Heart left ventricle (tissue), 16 donors: ENCODE measurements around the gene TMEM143. TPM values are rescaled to one million over a fixed set of nuclear protein-coding genes. Genes with fewer than 3 reads are reported as not detected.

Experiments used
- ATAC-seq, 4 donors: fragments of 200-7000 bp; cut with Tn5 transposase; one replicate each; pipeline ENCODE4 v1.9.1; 2020 to 2022; ENCODE audit warnings: moderate library complexity in 4 of 4, mild to moderate bottlenecking in 3 of 4, moderate number of reproducible peaks in 1 of 4
- DNase-seq, 5 donors: peaks; one replicate each; pipeline ENCODE4 v3.0.0-alpha.2; 2020
- H3K27ac ChIP-seq, 12 donors: fragments of 200-600 bp; sonication (generic) in 4 of 12; one replicate each; pipeline versions ENCODE4 v1.5.0 to v1.8.0; 2016 to 2022; ENCODE audit warnings: mild to moderate bottlenecking in 2 of 12
- H3K27me3 ChIP-seq, 9 donors: fragments of 200-600 bp; sonication (generic) in 2 of 9; one replicate each; pipeline versions ENCODE4 v1.5.1 to v1.8.0; 2016 to 2022; ENCODE audit warnings: mild to moderate bottlenecking in 3 of 9
- H3K36me3 ChIP-seq, 9 donors: fragments of 200-600 bp; sonication (generic) in 2 of 9; one replicate each; pipeline versions ENCODE4 v1.5.0 to v1.8.0; 2018 to 2022; ENCODE audit warnings: mild to moderate bottlenecking in 2 of 9
- H3K4me1 ChIP-seq, 12 donors: fragments of 200-600 bp; sonication (generic) in 4 of 12; one replicate each; pipeline versions ENCODE4 v1.5.0 to v1.8.0; 2016 to 2022; ENCODE audit warnings: mild to moderate bottlenecking in 3 of 12
- H3K4me3 ChIP-seq, 12 donors: fragments of 200-600 bp; sonication (generic) in 4 of 12; one replicate each; pipeline versions ENCODE4 v1.5.0 to v1.8.0; 2017 to 2022; ENCODE audit warnings: mild to moderate bottlenecking in 9 of 12, moderate library complexity in 4 of 12
- H3K9me3 ChIP-seq, 12 donors: fragments of 200-600 bp; sonication (generic) in 4 of 12; one replicate each; pipeline versions ENCODE4 v1.5.0 to v1.8.0; 2016 to 2022; ENCODE audit warnings: mild to moderate bottlenecking in 1 of 12
- POLR2A ChIP-seq, 2 donors: fragments of 450-650 bp; IDR thresholded peaks; one replicate each; pipeline ENCODE4 v1.6.1; 2017; ENCODE audit warnings: antibody characterized with exemption in 2 of 2, mild to moderate bottlenecking in 2 of 2, moderate library complexity in 2 of 2
- WGBS, 4 donors: extraction: QIAGEN DNeasy Blood & Tissue Kit in 2 of 4; methylation state at CpG; one replicate each; pipeline versions ENCODE4 v1.1.5 to v1.1.7; 2013 to 2018; 5-methylcytosine and 5-hydroxymethylcytosine counted together
- intact Hi-C, 10 donors: fragments of 100-400 bp; cut with DNase I; formaldehyde crosslinking; loops; one replicate each; pipeline versions ENCODE4 v1.11.1 to v1.14.2; 2022
- polyA plus RNA-seq, 2 donors: library from polyadenylated mRNA; stranded (reverse); fragments of 200-250 nt; gene quantifications; one replicate each; pipeline ENCODE4 v1.2.3, GENCODE V29; 2013
- total RNA-seq, 9 donors: library from RNA; depleted of rRNA in 2 of 9; stranded (reverse); fragments of >200 nt in 2 of 9; fragmentation: NEBNext Ultra II Directional in 3 of 9; extraction: Animal tissue kit (Norgen Biotek cat#: 25700) in 3 of 9; gene quantifications; one replicate each; pipeline versions ENCODE4 v1.1.0 to v1.2.4, GENCODE V29; 2016 to 2023
- TF ChIP-seq, protein P1 (sequence below), 12 donors: fragments of 200-600 bp; sonication (generic) in 4 of 12; IDR thresholded peaks; one replicate each; pipeline versions ENCODE4 v1.5.0 to v1.8.0; 2018 to 2022; ENCODE audit warnings: antibody characterized with exemption in 12 of 12, mild to moderate bottlenecking in 5 of 12
- donor health status: ischemic (EF 13 %, LVEDD 7.1; RV severe dilation, severe dysfunction).
- donor health status: healthy with polysubstance abuse.
- donor health status: DM: no; HTN: yes; CAD: no.
- donor health status: DM: no; HTN: no; CAD: no.
- donor health status: ischemic (EF 25% LVEDD 6.9; RV normal size, moderate dysfunction).
- donor health status: ischemic (EF 25% LVEDD 5.7; RV mildly dilated, moderate dysfunction).
- donor health status: healthy.
- donor health status: DM: yes; HTN: yes; CAD: no.
- donor health status: ischemic (EF 35%, LVEDD 5.7; RV mildly dilated, moderate dysfunction).
- donor health status: nonischemic (EF 11% LVEDD 7.7; RV severe dilation, severe dysfunction).
- donor health status: DM: yes; HTN: yes; CAD: no.
- donor health status: PGD.
- donor health status: ischemic (EF 29% LVEDD 5.4; RV normal size, mild dysfunction).
- donor health status: nonischemic (EF 23%, LVEDD 6.1; RV moderate dilation, normal function).

Gene TMEM143
- total and polyA plus RNA-seq, 11 donors, result 12.9 to 96.1 (median 63.5) TPM

DNA sequence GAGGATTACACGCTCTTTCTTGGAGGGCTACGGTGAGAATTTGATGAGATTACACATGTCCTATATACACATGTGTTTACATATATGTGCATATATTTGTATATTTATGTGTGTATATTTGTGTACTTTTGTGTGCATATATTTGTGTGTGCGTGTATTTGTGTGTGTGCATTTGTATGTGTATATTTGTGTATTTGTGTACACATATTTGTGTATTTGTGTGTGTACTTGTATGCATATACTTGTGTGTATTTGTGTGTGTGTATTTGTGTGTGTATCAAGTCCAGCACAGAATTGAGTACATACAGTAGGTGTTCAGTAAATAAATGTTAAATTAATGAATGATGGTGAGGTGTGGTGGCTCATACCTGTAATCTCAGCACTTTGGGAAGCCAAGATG is 1.8 kb downstream of the TMEM143 start:
- ATAC-seq, result no peak
- H3K4me1 ChIP-seq, result peaks cover 0 to 18% (median 5%) of the 10 kb centered on the region in 12 donors
- H3K36me3 ChIP-seq, result peaks cover 0 to 12% (median 3%) of the 10 kb centered on the region in 9 donors
- no peak for DNase-seq
- no peaks in the 10 kb centered on the region for H3K27me3 ChIP-seq
- no peaks in the 10 kb centered on the region for H3K9me3 ChIP-seq
- WGBS, 4 donors, result 95 to 96% (median 96%) methylated on average over 3 of the region's 3 CpGs
- TF ChIP-seq, protein P1, sequence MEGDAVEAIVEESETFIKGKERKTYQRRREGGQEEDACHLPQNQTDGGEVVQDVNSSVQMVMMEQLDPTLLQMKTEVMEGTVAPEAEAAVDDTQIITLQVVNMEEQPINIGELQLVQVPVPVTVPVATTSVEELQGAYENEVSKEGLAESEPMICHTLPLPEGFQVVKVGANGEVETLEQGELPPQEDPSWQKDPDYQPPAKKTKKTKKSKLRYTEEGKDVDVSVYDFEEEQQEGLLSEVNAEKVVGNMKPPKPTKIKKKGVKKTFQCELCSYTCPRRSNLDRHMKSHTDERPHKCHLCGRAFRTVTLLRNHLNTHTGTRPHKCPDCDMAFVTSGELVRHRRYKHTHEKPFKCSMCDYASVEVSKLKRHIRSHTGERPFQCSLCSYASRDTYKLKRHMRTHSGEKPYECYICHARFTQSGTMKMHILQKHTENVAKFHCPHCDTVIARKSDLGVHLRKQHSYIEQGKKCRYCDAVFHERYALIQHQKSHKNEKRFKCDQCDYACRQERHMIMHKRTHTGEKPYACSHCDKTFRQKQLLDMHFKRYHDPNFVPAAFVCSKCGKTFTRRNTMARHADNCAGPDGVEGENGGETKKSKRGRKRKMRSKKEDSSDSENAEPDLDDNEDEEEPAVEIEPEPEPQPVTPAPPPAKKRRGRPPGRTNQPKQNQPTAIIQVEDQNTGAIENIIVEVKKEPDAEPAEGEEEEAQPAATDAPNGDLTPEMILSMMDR (IDR thresholded peaks at IDR 0.05), result no peak
- no peak for TF ChIP-seq POLR2A (IDR thresholded peaks at IDR 0.05)
- intact Hi-C loops, result loop anchor here in 3 of 10 donors (5.0 kb wide), 1 partner anchor 40 kb away; a partner anchor contains a TSS
- H3K4me3 ChIP-seq, result no peak overlapping the region
- H3K27ac ChIP-seq, result no peak overlapping the region

DNA sequence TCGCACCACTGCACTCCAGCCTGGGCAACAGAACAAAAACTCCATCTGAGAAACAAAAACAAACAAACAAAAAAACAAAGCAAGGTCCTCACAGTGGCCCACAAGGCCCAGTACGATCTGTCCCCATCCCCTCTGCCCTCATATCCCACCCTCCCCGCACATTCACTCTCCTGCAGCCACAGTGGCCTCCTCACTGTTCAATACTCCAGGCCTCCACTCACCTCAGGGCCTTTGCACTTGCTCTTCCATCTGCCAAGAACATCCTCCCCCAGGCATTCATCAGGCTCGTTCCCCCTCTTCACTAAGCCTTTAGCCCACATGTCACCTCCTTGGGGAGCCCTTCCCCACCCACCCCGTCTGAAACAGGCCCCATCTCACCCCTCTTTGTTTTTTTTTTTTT is 4.6 kb downstream of the TMEM143 start:
- WGBS, 4 donors, result 96 to 98% (median 97%) methylated on average over 5 of the region's 5 CpGs
- Histone ChIP-seq H3K4me1 (peaks cover 0 to 13% (median under 1%) of the 10 kb centered on the region in 12 donors), H3K9me3 (no peaks in the 10 kb centered on the region), H3K27ac (no peak overlapping the region), H3K4me3 (no peak overlapping the region), H3K27me3 (no peaks in the 10 kb centered on the region), H3K36me3 (peaks cover 0 to 12% (median 3%) of the 10 kb centered on the region in 9 donors)
- intact Hi-C loops, result no loop called here
- DNase-seq, result no peak
- no peak for TF ChIP-seq POLR2A (IDR thresholded peaks at IDR 0.05)
- TF ChIP-seq, protein P1 (IDR thresholded peaks at IDR 0.05), result no peak
- no peak for ATAC-seq

DNA sequence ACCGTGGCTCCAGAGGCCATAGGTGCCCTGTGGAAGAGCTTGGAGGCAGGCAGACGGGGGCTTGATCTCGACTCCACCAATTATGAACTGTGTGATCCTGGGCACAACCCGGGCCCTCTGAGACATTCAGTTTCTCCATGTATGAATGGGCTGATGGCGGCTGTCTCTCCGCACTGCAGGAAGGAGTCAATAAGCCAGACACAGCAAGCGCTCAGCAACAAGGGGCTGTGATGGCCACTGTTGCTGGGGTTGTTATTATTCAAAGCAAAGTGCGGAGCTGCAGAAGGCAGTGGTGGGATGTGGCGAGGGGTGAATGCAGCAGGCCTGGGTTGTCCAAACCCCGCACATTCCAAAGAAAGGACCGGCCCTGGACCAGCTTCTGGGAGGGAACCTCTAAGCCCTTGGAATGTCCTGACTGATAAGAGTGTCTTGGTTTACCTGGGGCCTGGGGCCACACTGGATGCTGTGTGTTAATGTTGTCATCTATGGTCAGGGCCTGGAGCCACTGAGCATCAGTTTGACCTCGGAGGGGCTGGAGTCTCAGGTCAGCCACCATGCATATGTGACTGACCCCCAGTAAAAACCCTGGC is 8.3 kb downstream of the TMEM143 start:
- ATAC-seq (no peak), DNase-seq (no peak)
- Histone ChIP-seq H3K9me3 (no peaks in the 10 kb centered on the region), H3K4me3 (no peak overlapping the region), H3K36me3 (peaks cover 0 to 12% (median 3%) of the 10 kb centered on the region in 9 donors), H3K4me1 (no peaks in the 10 kb centered on the region), H3K27ac (no peak overlapping the region), H3K27me3 (no peaks in the 10 kb centered on the region)
- TF ChIP-seq POLR2A (IDR thresholded peaks at IDR 0.05), result no peak
- TF ChIP-seq, protein P1 (IDR thresholded peaks at IDR 0.05), result no peak
- 83 to 92% (median 89%) methylated on average over 11 to 12 of the region's 12 CpGs for WGBS, 4 donors
- intact Hi-C loops, result no loop called here

DNA sequence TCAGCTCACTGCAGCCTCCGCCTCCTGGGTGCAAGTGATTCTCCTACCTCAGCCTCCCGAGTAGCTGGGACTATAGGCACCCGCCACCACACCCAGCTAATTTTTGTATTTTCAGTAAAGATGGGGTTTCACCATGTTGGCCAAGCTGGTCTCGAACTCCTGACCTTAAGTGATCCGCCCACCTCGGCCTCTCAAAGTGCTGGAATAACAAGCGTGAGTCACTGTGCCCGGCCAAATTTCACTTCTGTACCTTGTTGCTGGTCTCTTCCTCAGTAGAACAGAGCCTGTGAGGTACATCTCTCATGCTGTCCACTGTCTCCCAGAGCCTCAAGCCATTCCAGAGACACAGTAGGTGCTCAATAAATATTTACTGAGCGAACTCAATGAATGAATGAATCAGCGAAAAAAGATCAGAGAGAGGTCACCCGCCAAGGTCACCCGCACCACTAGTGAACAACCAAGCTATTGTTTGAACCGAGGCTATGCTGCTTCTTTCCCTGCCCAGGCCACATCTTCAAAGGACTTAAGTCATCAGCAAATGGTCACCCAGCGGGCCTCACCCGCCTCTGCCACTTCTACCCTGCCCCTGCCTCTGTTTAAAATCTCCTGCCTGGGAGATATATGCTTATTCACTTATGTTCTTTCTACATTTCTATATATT is 9.3 kb downstream of the TMEM143 start:
- DNase-seq (no peak), ATAC-seq (no peak)
- WGBS, 4 donors, result 91 to 95% (median 93%) methylated on average over 15 of the region's 15 CpGs
- H3K9me3 ChIP-seq, result no peaks in the 10 kb centered on the region
- TF ChIP-seq POLR2A (IDR thresholded peaks at IDR 0.05), result no peak
- TF ChIP-seq, protein P1 (IDR thresholded peaks at IDR 0.05), result no peak
- intact Hi-C loops, result no loop called here
- no peaks in the 10 kb centered on the region for H3K4me1 ChIP-seq
- no peak overlapping the region for H3K27ac ChIP-seq
- peaks cover 0 to 5% (median 0%) of the 10 kb centered on the region in 9 donors for H3K36me3 ChIP-seq
- H3K27me3 ChIP-seq, result no peaks in the 10 kb centered on the region
- H3K4me3 ChIP-seq, result no peak overlapping the region
